Measurements from ENCODE around the gene THOC5. TPM values are rescaled to one million over a fixed set of nuclear protein-coding genes. Genes with fewer than 3 reads are reported as not detected.
"Not testable (repeated sequence)": the region's sequence is repeated elsewhere in the genome, so short reads cannot be mapped to it uniquely, and the experiment has no call there.

The THOC5 gene
- polyA plus RNA-seq, 1 donor from 2014 or later: 33.4 TPM

- Histone ChIP-seq H3K9ac (ENCODE audit: low read length) (no peak overlapping the region), H2AFZ (ENCODE audit: low read depth, low read length) (no peak overlapping the region), H3K27me3 (ENCODE audit: insufficient read depth, low read depth, low read length) (no peaks in the 10 kb centered on the region), H3K36me3 (ENCODE audit: insufficient read depth, low read length) (no peaks in the 10 kb centered on the region), H3K9me2 (ENCODE audit: insufficient read depth, low read length) (no peaks in the 10 kb centered on the region), H3K4me3 (ENCODE audit: low read length) (no peak overlapping the region), H3K9me3 (ENCODE audit: low read length) (no peaks in the 10 kb centered on the region), H4K20me1 (ENCODE audit: insufficient read depth) (no peaks in the 10 kb centered on the region), H3K4me2 (ENCODE audit: low read length) (no peak overlapping the region), H3K79me2 (replicated peaks; ENCODE audit: insufficient read depth, low read length) (no peaks in the 10 kb centered on the region), H3K27ac (ENCODE audit: low read length) (no peak overlapping the region), H3F3A (ENCODE audit: insufficient read depth, low read length, poor library complexity, severe bottlenecking) (no peaks in the 10 kb centered on the region)
- TF ChIP-seq MXI1 (conservative IDR thresholded peaks at IDR 0.05; ENCODE audit: poor library complexity, severe bottlenecking): no peak
- TF ChIP-seq CTCF (IDR thresholded peaks at IDR 0.05; ENCODE audit: poor library complexity, severe bottlenecking): no peak
- TF ChIP-seq POLR2AphosphoS5 (IDR thresholded peaks at IDR 0.05): no peak
- no peak for TF ChIP-seq EZH2 (IDR thresholded peaks at IDR 0.05; ENCODE audit: borderline replicate concordance, insufficient read depth, low read length, poor library complexity, severe bottlenecking)
Measured at GRCh38 chr22:29596408-29596807, 42.9 kb upstream of the THOC5 start.

- H3K27me3 ChIP-seq (ENCODE audit: insufficient read depth, low read depth, low read length): not testable (repeated sequence)
Measured at GRCh38 chr22:29594447-29594846, 40.9 kb upstream of the THOC5 start.

GRCh38 chr22:29593923-29594322 lies 40.4 kb upstream of the THOC5 start:
- Histone ChIP-seq H3K4me3 (ENCODE audit: low read length) (no peak overlapping the region), H3F3A (ENCODE audit: insufficient read depth, low read length, poor library complexity, severe bottlenecking) (no peaks in the 10 kb centered on the region), H3K27ac (ENCODE audit: low read length) (no peak overlapping the region), H3K79me2 (replicated peaks; ENCODE audit: insufficient read depth, low read length) (no peaks in the 10 kb centered on the region), H3K27me3 (ENCODE audit: insufficient read depth, low read depth, low read length) (no peaks in the 10 kb centered on the region), H3K4me2 (ENCODE audit: low read length) (no peak overlapping the region), H3K9me3 (ENCODE audit: low read length) (no peaks in the 10 kb centered on the region), H3K9me2 (ENCODE audit: insufficient read depth, low read length) (no peaks in the 10 kb centered on the region), H3K9ac (ENCODE audit: low read length) (no peak overlapping the region), H3K36me3 (ENCODE audit: insufficient read depth, low read length) (no peaks in the 10 kb centered on the region), H4K20me1 (ENCODE audit: insufficient read depth) (no peaks in the 10 kb centered on the region), H2AFZ (ENCODE audit: low read depth, low read length) (no peak overlapping the region)
- no peak for TF ChIP-seq EP300 (conservative IDR thresholded peaks at IDR 0.05; ENCODE audit: poor library complexity, severe bottlenecking)
- TF ChIP-seq REST (IDR thresholded peaks at IDR 0.05; ENCODE audit: borderline replicate concordance): no peak
- no peak for TF ChIP-seq TAF1 (IDR thresholded peaks at IDR 0.05; ENCODE audit: low read depth)
- TF ChIP-seq POLR2AphosphoS5 (IDR thresholded peaks at IDR 0.05): no peak
- TF ChIP-seq MXI1 (conservative IDR thresholded peaks at IDR 0.05; ENCODE audit: poor library complexity, severe bottlenecking): no peak
- no peak for TF ChIP-seq RAD21 (conservative IDR thresholded peaks at IDR 0.05)
- TF ChIP-seq CTCF (IDR thresholded peaks at IDR 0.05; ENCODE audit: poor library complexity, severe bottlenecking): no peak
- no peak for TF ChIP-seq SMC3 (conservative IDR thresholded peaks at IDR 0.05; ENCODE audit: poor library complexity)
- TF ChIP-seq EZH2 (IDR thresholded peaks at IDR 0.05; ENCODE audit: borderline replicate concordance, insufficient read depth, low read length, poor library complexity, severe bottlenecking): no peak

More at GRCh38 chr22:29594447-29594846, 40.9 kb upstream of the THOC5 start:
- H3F3A ChIP-seq (ENCODE audit: insufficient read depth, low read length, poor library complexity, severe bottlenecking); H2AFZ ChIP-seq (ENCODE audit: low read depth, low read length); H3K36me3 ChIP-seq (ENCODE audit: insufficient read depth, low read length); H3K9me2 ChIP-seq (ENCODE audit: insufficient read depth, low read length); H3K79me2 ChIP-seq (replicated peaks; ENCODE audit: insufficient read depth, low read length); H3K4me2 ChIP-seq (ENCODE audit: low read length); H3K4me3 ChIP-seq (ENCODE audit: low read length); H3K9ac ChIP-seq (ENCODE audit: low read length); H4K20me1 ChIP-seq (ENCODE audit: insufficient read depth); H3K9me3 ChIP-seq (ENCODE audit: low read length); H3K27ac ChIP-seq (ENCODE audit: low read length): not testable (repeated sequence)
